Motor neuron (in vitro differentiated cells): ENCODE measurements around the gene PIGO. TPM values are rescaled to one million over a fixed set of nuclear protein-coding genes. Genes with fewer than 3 reads are reported as not detected.

ENCODE experiments used
- ATAC-seq, 8 experiments: fragments of 200-7000 bp; cut with Tn5 transposase; replicated peaks in 6 of 8; 2 replicates each; pipeline ENCODE4 v1.8.0; 2021; ENCODE audit warnings: mild to moderate bottlenecking in 8 of 8, moderate library complexity in 8 of 8
- H3K27ac ChIP-seq, 2 donors: fragments of 250-450 bp; sonication (Bioruptor Pico); 2 replicates each; pipeline ENCODE4 v1.9.0; 2021; ENCODE audit warnings: antibody characterized with exemption in 2 of 2, mild to moderate bottlenecking in 2 of 2, moderate library complexity in 1 of 2
- H3K4me1 ChIP-seq, 2 donors: fragments of 250-450 bp; sonication (Bioruptor Pico); replicated peaks in 1 of 2; 2 replicates each; pipeline ENCODE4 v1.6.1; 2021; ENCODE audit warnings: antibody characterized with exemption in 2 of 2, mild to moderate bottlenecking in 2 of 2, moderate library complexity in 1 of 2
- H3K4me3 ChIP-seq, 5 donors: fragments of 250-450 bp; sonication (Bioruptor Pico); 2 replicates each; pipeline ENCODE4 v1.9.0; 2021; ENCODE audit warnings: antibody characterized with exemption in 5 of 5, mild to moderate bottlenecking in 5 of 5, moderate library complexity in 4 of 5
- WGBS, 10 experiments: fragments of 450-650 bp; shearing (Covaris generic); methylation state at CpG; one replicate each; pipeline ENCODE4 v1.0.0; 2022; 5-methylcytosine and 5-hydroxymethylcytosine counted together
- in situ Hi-C, 9 experiments: fragments of 400-800 bp; cut with MboI; loops; one replicate each; pipeline ENCODE4 v1.15.0; 2021; ENCODE audit warnings: low sequenced_read_pairs in 9 of 9, low pct_unique_long_range_greater_than_20kb in 2 of 9; ENCODE audit not compliant: unreplicated experiment in 9 of 9
- total RNA-seq, 8 experiments: library from RNA; unstranded; fragments of 300-600 nt; gene quantifications; 2 replicates each; pipeline versions ENCODE4 v1.2.3 to v1.2.4, GENCODE V29; 2022

Gene PIGO
- 10 to 100 TPM in 5 of 8 experiments, 1 to 10 TPM in 3; 7.8 to 27.0 (median 12.7) TPM for total RNA-seq

DNA sequence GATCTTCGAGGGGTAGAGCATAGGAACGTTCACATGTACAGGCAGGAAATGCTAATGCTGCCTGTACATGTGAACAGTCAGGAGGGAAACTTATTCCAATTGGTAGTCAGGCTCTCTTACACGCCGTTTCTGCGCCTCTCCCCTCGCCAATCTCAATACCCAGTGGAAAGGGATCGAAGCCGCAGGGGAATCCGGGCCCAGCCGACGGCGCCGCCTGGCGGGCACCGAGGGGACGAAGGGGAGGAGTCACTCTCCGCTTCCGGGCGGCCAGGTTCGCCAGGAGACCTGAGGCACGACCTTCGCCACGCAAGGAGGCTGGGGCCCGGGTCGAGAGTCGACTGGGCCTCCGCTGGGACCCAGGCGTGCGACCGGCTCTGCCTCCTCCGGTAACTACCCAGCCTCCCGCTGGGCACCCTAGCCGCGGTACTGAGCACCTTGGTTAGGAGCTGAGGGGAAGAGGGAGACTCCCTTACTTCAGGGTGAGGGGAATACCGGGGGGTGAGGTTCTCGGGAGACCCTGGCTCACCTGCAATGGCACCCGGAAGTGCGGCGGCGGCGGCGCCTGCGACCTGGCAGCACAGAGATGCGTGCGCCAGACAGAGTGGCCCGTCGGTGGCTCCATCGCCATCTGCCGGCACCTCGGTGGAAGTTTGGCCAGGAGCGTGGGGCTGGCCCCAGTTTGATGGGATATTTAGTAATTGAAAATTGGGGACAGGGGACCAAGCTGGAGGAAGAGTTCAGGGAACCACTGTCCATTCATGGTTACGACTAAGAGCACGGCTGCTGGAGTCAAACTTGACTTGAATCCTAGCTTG lies at the start of gene PIGO:
TSS of gene PIGO (minus strand) at position 557 of the 815 bp plus-strand sequence. CDS start 1,026 bp downstream, outside the sequence.
- in situ Hi-C loops: no loop called here
- peak within 1 kb of the TSS; percentile 94 to 97 for H3K27ac ChIP-seq
- ATAC-seq: peak; percentile 89 to 94 (median 92)
- H3K4me3 ChIP-seq: peak within 1 kb of the TSS; percentile 90 to 99 (median 91)
- 0 to 5% (median 0%) methylated on average over 1 to 9 of the region's 53 CpGs; no CpG with 5 or more reads in 4 of the 10 experiments for WGBS, 10 experiments
- H3K4me1 ChIP-seq: peaks cover 5 to 6% of the 10 kb centered on the region in 2 donors

DNA sequence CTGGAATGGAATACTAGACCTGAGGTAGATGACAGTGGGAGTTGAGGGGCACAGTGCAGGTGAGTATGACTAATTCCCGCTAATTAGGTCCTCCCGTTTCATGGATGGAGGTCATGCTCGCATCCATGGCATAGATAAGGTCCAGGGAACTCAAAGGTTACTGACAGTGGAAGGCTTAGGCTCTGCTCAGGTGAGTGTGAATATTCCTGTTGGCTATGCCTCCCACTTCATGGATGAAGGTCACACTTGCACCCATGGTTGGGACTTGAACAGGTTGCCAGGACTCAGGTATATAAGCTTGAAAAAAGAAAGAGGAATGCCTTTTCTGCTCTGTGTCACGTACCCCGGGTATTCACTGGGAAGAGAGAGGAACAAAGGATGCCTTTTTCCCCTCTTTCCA lies 45.6 kb upstream of the PIGO start:
- WGBS, 10 experiments: 28 to 100% (median 70%) methylated on average over 1 to 4 of the region's 5 CpGs; no CpG with 5 or more reads in 3 of the 10 experiments
- no peak for ATAC-seq
- Histone ChIP-seq H3K27ac (no peak overlapping the region), H3K4me3 (no peak overlapping the region), H3K4me1 (no peaks in the 10 kb centered on the region)
- in situ Hi-C loops: no loop called here

DNA sequence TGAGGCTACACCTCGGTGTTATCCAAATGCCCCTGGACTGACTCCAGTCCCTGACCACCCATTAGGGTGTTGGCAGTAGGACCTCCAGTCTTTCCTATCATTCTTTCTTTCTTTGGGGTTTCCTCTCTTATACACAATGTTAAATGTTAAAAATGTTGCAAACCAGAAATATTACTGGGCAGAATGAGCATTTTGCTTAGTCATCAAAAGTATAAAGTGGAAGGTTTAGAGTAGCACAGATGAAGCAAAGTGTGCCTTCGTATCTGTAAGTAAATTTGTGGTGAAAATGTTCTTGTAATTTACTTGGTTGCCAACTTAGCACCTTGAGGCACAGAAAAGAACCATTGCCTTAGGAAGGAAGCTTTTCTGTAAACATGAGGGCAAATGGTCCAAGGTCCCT lies 43.7 kb upstream of the PIGO start:
- in situ Hi-C loops: no loop called here
- Histone ChIP-seq H3K27ac (no peak overlapping the region), H3K4me1 (no peaks in the 10 kb centered on the region), H3K4me3 (no peak overlapping the region)
- ATAC-seq: no peak
- WGBS, 10 experiments: 40 to 78% (median 59%) methylated on average over 1 to 2 of the region's 2 CpGs; no CpG with 5 or more reads in 2 of the 10 experiments

DNA sequence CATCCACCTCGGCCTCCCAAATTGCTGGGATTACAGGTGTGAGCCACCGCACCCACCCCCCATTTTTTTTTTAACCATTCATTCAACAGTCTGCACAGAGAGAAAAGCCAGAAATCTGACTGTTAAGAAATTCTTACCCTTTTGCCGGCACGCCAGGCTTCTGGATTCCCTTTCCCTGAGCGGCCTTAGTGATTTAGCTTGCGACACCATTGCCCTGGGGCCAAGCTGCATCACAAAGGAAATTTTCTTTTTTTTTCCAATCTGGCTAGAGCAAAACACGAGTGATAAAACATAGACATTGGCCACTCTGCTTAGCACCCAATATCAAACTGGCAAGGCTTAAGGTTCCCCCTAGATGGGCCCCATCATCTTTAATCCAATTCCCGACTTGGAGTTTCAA lies 40.5 kb upstream of the PIGO start:
- no peak for ATAC-seq
- 25 to 93% (median 81%) methylated on average over 1 to 8 of the region's 8 CpGs for WGBS, 10 experiments
- in situ Hi-C loops: no loop called here

DNA sequence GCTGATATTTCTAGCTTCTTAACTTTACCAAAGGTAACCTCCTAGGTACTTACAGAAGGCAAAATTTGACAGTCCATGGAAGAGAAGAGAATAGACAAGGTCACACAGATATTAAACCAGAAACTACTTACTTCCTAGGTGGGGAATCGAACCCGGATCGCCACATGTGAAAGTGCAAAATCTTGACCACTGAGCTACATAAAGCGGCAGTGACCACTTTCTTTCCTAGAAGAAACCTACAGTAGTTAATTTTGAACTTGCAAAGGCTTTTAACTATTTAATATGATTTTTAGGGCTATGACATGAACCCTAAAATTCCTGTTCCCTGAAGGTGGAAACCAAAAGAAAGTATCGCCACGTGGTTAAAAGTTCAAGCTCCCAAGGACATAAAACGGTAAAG lies 39.6 kb upstream of the PIGO start:
- 40 to 100% (median 91%) methylated on average over 1 to 7 of the region's 7 CpGs; no CpG with 5 or more reads in 2 of the 10 experiments for WGBS, 10 experiments
- Histone ChIP-seq H3K4me3 (no peak overlapping the region), H3K4me1 (no peaks in the 10 kb centered on the region), H3K27ac (no peak overlapping the region)
- in situ Hi-C loops: no loop called here
- no peak for ATAC-seq

More for the DNA sequence above, 40.5 kb upstream of the PIGO start:
- no peak overlapping the region for H3K4me3 ChIP-seq
- H3K27ac ChIP-seq: no peak overlapping the region
- H3K4me1 ChIP-seq: no peaks in the 10 kb centered on the region

DNA sequence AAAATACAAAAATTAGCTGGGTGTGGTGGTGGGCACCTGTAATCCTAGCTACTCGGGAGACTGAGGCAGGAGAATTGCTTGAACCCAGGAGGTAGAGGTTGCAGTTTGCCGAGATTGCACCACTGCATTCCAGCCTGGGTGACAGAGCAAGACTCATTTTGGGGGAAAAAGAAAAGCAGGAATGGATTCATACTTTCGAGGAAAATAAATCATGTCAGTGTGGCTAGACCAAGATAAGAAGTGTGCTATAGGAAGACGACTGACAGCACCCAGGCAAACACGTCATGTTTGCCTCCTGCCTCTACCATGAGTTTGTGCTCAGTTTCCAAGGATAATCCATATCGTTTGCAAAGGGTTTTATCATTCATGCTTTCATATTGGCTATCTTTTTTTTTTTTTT lies 38.5 kb upstream of the PIGO start:
- 6 to 90% (median 65%) methylated on average over 1 to 6 of the region's 6 CpGs; no CpG with 5 or more reads in 1 of the 10 experiments for WGBS, 10 experiments

DNA sequence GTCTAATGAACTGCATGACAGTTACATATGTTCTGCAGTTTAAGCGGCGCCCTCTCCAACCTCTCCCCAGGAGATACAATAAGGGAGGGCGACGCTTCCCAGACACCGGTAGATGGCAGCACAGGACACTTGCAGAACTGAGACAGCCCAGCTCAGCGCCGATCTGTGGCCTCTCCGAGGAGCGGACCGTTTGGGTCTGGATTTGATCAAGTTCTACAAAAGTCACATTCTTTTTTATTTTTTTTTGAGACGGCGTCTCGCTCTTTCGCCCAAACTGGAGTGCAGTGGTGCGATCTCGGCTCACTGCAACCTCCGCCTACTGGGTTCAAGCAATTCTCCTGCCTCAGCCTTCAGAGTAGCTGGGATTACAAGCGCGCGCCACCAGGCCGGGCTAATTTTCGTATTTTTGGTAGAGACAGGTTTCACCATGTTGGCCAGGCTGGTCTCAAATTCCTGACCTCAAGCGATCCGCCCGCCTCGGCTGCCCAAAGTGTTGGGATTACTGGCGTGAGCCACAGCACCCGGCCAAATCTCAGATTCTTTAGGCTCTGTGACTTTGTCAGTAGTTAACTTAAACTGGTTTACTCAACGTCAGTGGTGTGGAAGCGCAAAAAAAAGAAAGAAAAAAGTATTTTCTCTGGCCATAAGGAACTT lies 20.6 kb upstream of the PIGO start:
- Histone ChIP-seq H3K27ac (peak overlapping the region; percentile 36 to 79), H3K4me1 (peaks cover 11 to 17% of the 10 kb centered on the region in 2 donors), H3K4me3 (peak overlapping the region; percentile 47 to 72 (median 53))
- in situ Hi-C loops: loop anchor here in 4 of 9 experiments (10.0 to 25.0 kb wide), 4 partner anchors 138 to 370 kb away; partner anchors contain the start of gene RUSC2 (in 3 of the 4)
- 0 to 90% (median 38%) methylated on average over 2 to 20 of the region's 30 CpGs; no CpG with 5 or more reads in 1 of the 10 experiments for WGBS, 10 experiments
- peak; percentile 21 to 42 (median 32) for ATAC-seq

More for the DNA sequence above, 38.5 kb upstream of the PIGO start:
- Histone ChIP-seq H3K4me3 (no peak overlapping the region), H3K4me1 (no peaks in the 10 kb centered on the region), H3K27ac (no peak overlapping the region)
- in situ Hi-C loops: no loop called here
- ATAC-seq: no peak

DNA sequence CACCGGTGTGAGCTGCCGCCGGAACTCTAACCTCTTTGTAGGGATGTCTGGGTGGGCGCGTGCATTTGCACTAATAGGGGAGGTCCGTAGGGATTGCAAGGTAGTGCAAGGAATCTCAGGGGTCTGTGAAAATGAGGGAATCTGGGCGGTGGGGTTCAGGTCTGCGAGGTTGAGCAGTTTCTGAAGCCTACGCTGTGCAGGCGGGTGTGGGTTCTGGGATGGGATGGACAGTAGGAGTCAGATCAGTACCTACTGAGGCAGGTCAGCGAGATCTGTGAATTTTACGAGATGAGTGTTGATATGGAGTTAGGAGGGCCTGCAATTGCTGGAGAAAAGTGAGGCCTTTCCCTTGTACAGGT lies 20.1 kb upstream of the PIGO start:
- Histone ChIP-seq H3K27ac (peak overlapping the region; percentile 36 to 79), H3K4me3 (peak overlapping the region; percentile 47 to 72 (median 53)), H3K4me1 (peaks cover 15 to 17% of the 10 kb centered on the region in 2 donors)
- 0 to 17% (median 3%) methylated on average over 2 to 9 of the region's 12 CpGs; no CpG with 5 or more reads in 4 of the 10 experiments for WGBS, 10 experiments
- in situ Hi-C loops: loop anchor here in 4 of 9 experiments (10.0 to 25.0 kb wide), 4 partner anchors 138 to 371 kb away; partner anchors contain the start of gene RUSC2 (in 3 of the 4)
- ATAC-seq: peak; percentile 0 to 10 (median 2)

DNA sequence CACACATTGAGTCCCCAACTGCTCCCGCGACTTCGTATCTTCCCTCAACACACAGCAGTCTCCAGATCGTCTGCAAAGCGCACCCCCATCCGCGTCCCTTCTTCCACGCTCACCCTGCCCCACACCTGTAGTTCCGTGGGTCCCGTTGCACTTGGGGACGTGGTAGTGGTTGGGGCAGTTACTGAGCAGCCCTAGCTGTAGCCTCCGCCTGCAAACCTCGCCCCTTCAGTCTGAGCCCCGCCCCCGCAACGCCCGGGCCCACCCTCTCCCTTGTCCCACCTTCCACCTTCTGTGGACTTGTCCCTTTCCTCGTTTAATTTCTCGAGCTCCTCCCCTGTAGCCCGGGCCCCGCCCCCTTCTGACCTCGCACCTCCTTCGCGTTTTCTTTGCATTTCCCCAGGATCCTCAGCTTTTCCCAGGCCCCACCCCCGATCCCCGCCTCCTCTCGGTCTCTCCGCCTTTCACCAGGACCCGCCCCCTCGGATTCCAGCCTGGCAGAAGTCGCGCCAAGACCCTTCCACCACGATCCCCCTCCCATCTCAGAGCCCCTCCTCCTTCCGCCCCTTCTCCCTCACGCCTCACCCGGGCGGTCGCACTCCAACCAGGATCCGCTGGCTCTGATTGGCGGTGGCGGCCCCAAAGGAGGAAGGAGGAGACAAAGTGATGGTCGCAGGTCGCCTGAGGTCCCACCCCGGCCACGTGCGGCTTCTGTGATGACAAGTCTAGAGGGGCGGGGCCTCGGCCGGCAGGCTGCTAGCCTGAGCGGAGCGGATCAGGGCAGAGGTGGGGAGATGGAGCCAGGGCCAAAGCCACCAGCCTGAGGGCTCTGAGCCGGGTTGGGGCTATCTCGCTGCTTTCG lies 19.5 kb upstream of the PIGO start, which contains the start of gene ATOSB:
TSS of gene ATOSB (minus strand) at position 183 of the 859 bp plus-strand sequence. CDS start 7,588 bp downstream, outside the sequence.
- peak within 1 kb of the TSS; percentile 90 to 92 for H3K27ac ChIP-seq
- peak; percentile 27 to 74 (median 72) for ATAC-seq
- peak within 1 kb of the TSS; percentile 47 to 72 (median 53) for H3K4me3 ChIP-seq
- peaks cover 15 to 17% of the 10 kb centered on the region in 2 donors for H3K4me1 ChIP-seq
- in situ Hi-C loops: loop anchor here in 4 of 9 experiments (10.0 to 25.0 kb wide), 4 partner anchors 139 to 371 kb away; partner anchors contain the start of gene RUSC2 (in 3 of the 4)
- WGBS, 10 experiments: 0% methylated on average over 2 to 5 of the region's 54 CpGs; no CpG with 5 or more reads in 7 of the 10 experiments

DNA sequence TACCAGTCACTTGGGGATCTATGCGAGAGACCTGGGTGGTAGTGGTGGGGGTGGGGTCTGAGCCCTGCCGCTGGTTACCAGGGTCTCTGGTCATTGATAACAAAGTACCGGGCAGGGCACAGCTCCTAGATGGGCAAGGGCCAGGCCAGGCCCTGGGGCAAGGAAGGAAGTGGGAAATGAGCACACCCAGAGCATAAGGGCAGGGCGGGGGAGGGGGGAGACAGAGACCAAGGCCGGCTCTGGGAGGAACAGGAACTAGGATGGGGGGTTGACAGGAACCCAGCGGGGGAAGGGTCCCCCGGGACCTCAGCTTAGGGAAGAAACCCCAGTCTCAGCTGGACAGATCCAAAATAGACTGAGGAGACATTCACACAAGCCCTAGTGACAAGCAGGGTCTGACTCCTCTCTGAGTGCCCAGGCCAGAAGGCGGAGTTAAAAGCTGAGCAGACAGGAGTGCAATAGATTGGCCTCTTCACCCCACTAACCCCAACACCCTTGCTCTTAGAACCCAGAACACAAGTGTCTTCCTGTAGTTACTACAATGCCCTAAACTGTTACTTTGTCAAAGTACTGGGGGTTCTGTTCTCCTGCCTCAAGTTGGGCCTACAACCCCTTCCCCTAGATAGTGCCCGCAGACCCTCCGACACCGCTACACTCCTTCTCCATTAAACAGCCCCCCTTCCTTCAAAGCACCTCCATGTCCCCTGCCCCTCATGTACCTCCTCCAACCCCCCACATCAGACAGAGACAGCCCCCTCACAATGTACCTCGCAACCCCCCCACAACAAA lies 18.6 kb upstream of the PIGO start:
- 0 to 50% methylated on average over 2 of the region's 12 CpGs; no CpG with 5 or more reads in 8 of the 10 experiments for WGBS, 10 experiments
- H3K4me1 ChIP-seq: peaks cover 20 to 25% of the 10 kb centered on the region in 2 donors
- peak overlapping the region; percentile 90 to 92 for H3K27ac ChIP-seq
- ATAC-seq: peak in 1 of 8 experiments; percentile 0
- peak overlapping the region; percentile 47 to 72 (median 53) for H3K4me3 ChIP-seq
- in situ Hi-C loops: loop anchor here in 4 of 9 experiments (10.0 to 25.0 kb wide), 4 partner anchors 140 to 372 kb away; partner anchors contain the start of gene RUSC2 (in 3 of the 4)

DNA sequence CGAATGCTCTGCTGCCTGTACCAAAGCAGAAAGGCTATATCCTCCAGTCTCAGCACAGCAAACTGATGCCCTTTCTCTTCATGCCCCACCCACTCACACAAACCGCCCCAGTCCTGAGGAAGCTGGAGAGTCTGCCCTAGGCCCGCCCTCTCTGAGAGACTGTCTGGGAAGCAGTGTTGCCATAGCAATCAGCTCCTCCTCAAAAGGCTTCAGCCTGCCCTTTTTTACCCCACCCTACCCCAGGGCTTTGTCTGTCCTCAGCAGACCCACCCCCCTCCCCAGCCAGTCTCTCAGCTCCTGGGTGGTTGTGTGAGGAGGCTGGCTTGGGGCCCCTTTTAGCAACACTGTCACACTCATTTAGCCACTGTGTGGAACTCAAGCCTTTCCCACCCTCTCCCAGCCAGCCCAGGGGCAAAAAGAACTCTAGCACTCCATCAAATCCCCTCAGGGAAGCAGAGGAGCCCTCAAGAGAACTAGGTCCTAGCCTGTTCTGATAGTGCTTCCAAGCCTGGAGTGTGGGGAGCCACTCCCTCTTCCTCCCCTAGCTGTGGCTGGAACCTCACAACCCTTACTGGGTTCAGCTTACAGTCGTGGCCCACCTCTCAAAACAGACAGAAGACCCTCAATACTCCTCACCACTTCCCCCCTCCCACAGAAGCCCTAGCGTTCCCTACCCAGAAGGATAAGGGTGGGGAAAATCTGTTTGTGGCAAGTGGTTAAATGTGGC lies 17.9 kb upstream of the PIGO start:
- peak overlapping the region; percentile 90 to 92 for H3K27ac ChIP-seq
- peak overlapping the region; percentile 47 to 72 (median 53) for H3K4me3 ChIP-seq
- in situ Hi-C loops: loop anchor here in 4 of 9 experiments (10.0 to 25.0 kb wide), 4 partner anchors 141 to 373 kb away; partner anchors contain the start of gene RUSC2 (in 3 of the 4)
- 0 to 4% (median 0%) methylated on average over 1 to 4 of the region's 5 CpGs; no CpG with 5 or more reads in 7 of the 10 experiments for WGBS, 10 experiments
- H3K4me1 ChIP-seq: peaks cover 20 to 25% of the 10 kb centered on the region in 2 donors
- ATAC-seq: peak; percentile 37 to 65 (median 55)
